Breast epithelium (tissue), 4 donors: Measurements from ENCODE around the gene RANBP2. TPM values are rescaled to one million over a fixed set of nuclear protein-coding genes. Genes with fewer than 3 reads are reported as not detected.
A peak's percentile ranks its signal among the peaks of the same experiment; 100 is the strongest.
"Not testable (repeated sequence)": the region's sequence is repeated elsewhere in the genome, so short reads cannot be mapped to it uniquely, and the experiment has no call there.

Experiments used
- DNase-seq, 2 donors: peaks; one replicate each; pipeline ENCODE4 v3.0.0-alpha.2; 2019; ENCODE audit warnings: low spot score in 2 of 2
- H3K27ac ChIP-seq, 2 donors: fragments of 200-600 bp; sonication (generic) in 1 of 2; one replicate each; pipeline ENCODE4 v1.5.1; 2016 to 2019; ENCODE audit warnings: mild to moderate bottlenecking in 1 of 2
- H3K27me3 ChIP-seq, 2 donors: fragments of 200-600 bp; sonication (generic) in 1 of 2; one replicate each; pipeline versions ENCODE4 v1.5.1 to v1.6.0; 2017 to 2019; ENCODE audit warnings: control low read depth in 1 of 2, mild to moderate bottlenecking in 1 of 2
- H3K36me3 ChIP-seq: fragments of 200-600 bp; one replicate; pipeline ENCODE4 v1.5.1; 2019
- H3K4me1 ChIP-seq, 2 donors: fragments of 200-600 bp; sonication (generic); one replicate each; pipeline ENCODE4 v1.5.1; 2016 to 2019; ENCODE audit warnings: control low read depth in 1 of 2
- H3K4me3 ChIP-seq, 3 donors: fragments of 200-600 bp; sonication (generic); 1 replicate in 2 of 3; 2 replicates in 1 of 3; pipeline ENCODE4 v1.5.1; 2016 to 2019; ENCODE audit warnings: mild to moderate bottlenecking in 3 of 3, moderate library complexity in 2 of 3
- H3K9me3 ChIP-seq, 2 donors: fragments of 200-600 bp; sonication (generic) in 1 of 2; one replicate each; pipeline ENCODE4 v1.5.1; 2016 to 2019; ENCODE audit warnings: control low read depth in 1 of 2
- POLR2A ChIP-seq: fragments of 450-650 bp; IDR thresholded peaks from one replicate; pipeline ENCODE4 v1.6.1; 2016; ENCODE audit warnings: antibody characterized with exemption, mild to moderate bottlenecking, moderate library complexity
- POLR2AphosphoS5 ChIP-seq, 3 donors: sonication (generic); formaldehyde crosslinking; IDR thresholded peaks; one replicate each; pipeline ENCODE4 v1.6.1; 2017; ENCODE audit warnings: antibody characterized with exemption in 3 of 3
- intact Hi-C: fragments of 100-400 bp; cut with DNase I; formaldehyde crosslinking; loops from one replicate; pipeline ENCODE4 v1.15.1; 2023; ENCODE audit warnings: low total_unique reads
- total RNA-seq, 3 donors: library from RNA; depleted of rRNA; stranded (reverse); fragments of >200 nt; gene quantifications; one replicate each; pipeline ENCODE4 v1.1.0, GENCODE V29; 2016
- TF ChIP-seq, protein P1 (sequence below), 3 donors: fragments of 450-650 bp; IDR thresholded peaks; one replicate each; pipeline ENCODE4 v1.5.1; 2016 to 2017; ENCODE audit warnings: antibody characterized with exemption in 3 of 3, mild to moderate bottlenecking in 3 of 3, moderate library complexity in 3 of 3

Gene RANBP2
- 100 to 1,000 TPM in 1 of 3 donors, 10 to 100 TPM in 2; 78.1 to 131 (median 91.1) TPM for total RNA-seq

DNA sequence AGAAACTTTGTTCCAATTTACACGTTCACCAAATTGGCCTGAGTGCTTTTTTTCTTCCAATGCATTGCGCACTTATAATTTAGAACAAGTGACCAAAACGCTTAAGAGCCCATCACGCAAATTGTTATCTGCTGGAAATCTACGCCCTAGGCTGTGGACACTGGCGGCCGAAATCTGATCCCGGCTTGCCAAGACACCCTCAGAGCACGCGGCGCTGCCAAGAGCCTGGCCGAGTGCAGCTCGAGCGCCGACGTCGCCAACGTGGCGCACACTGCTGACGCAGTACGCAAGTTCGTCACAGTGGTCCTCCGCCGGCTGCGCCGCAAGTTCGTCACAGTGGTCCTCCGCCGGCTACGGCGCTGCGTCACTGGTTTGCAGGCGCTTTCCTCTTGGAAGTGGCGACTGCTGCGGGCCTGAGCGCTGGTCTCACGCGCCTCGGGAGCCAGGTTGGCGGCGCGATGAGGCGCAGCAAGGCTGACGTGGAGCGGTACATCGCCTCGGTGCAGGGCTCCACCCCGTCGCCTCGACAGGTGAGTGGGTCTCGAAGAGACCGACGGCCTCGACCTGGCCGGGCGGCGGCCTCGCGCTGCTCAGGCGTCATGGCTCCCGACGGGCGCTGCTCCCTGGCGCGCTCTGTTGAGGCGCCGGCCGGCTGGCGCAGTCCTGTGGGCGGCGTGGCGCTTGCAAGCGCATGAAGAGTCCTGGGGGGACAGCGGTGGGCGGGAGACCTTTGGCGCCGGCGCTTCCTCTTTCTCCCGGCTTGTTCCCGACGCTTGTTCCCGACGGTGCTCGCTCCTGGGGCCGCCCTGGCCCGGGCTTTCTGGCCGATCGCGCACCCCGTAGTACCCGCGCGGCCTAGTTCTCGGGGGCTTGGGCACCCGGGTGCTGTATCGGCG, at the start of gene RANBP2:
Gene RANBP2 (plus strand): TSS at position 334 of the 896 bp plus-strand sequence. CDS start 125 bp downstream, at position 459.
- H3K9me3 ChIP-seq: no peaks in the 10 kb centered on the region
- peak within 1 kb of the TSS; percentile 76 to 97 (median 87) for H3K4me3 ChIP-seq
- no peaks in the 10 kb centered on the region for H3K27me3 ChIP-seq
- TF ChIP-seq, protein P1, sequence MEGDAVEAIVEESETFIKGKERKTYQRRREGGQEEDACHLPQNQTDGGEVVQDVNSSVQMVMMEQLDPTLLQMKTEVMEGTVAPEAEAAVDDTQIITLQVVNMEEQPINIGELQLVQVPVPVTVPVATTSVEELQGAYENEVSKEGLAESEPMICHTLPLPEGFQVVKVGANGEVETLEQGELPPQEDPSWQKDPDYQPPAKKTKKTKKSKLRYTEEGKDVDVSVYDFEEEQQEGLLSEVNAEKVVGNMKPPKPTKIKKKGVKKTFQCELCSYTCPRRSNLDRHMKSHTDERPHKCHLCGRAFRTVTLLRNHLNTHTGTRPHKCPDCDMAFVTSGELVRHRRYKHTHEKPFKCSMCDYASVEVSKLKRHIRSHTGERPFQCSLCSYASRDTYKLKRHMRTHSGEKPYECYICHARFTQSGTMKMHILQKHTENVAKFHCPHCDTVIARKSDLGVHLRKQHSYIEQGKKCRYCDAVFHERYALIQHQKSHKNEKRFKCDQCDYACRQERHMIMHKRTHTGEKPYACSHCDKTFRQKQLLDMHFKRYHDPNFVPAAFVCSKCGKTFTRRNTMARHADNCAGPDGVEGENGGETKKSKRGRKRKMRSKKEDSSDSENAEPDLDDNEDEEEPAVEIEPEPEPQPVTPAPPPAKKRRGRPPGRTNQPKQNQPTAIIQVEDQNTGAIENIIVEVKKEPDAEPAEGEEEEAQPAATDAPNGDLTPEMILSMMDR (IDR thresholded peaks at IDR 0.05): peak in 2 of 3 donors; percentile 10 to 44
- peak; percentile 97 to 99 (median 98) for TF ChIP-seq POLR2AphosphoS5 (IDR thresholded peaks at IDR 0.05)
- peak; percentile 97 for TF ChIP-seq POLR2A
- no peaks in the 10 kb centered on the region for H3K4me1 ChIP-seq
- intact Hi-C loops: no loop called here
- no peaks in the 10 kb centered on the region for H3K36me3 ChIP-seq
- H3K27ac ChIP-seq: peak within 1 kb of the TSS; percentile 98 to 99
- DNase-seq: peak; percentile 88 to 93

DNA sequence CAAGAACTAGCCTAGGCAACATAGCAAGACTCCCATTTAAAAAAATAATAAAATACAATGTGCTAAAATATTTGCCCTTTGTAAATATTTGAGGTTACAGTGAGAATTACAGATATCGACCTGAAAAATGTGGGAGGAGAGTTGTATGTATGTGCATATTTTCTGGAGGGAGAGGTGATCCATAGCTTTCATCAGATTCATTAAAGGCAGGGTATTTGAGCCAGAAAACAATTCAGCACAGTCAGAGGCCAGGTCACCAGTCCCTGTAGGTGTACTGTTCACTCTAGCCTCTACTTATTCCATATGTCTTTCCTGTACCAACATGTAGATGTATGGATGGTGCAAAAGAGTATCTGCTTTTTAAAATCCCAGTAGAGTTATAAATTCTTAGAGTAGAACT, 49.0 kb upstream of the RANBP2 start:
- H3K9me3 ChIP-seq, H3K4me1 ChIP-seq, H3K36me3 ChIP-seq, H3K4me3 ChIP-seq, intact Hi-C loops, H3K27ac ChIP-seq, H3K27me3 ChIP-seq, DNase-seq: not testable (repeated sequence)

DNA sequence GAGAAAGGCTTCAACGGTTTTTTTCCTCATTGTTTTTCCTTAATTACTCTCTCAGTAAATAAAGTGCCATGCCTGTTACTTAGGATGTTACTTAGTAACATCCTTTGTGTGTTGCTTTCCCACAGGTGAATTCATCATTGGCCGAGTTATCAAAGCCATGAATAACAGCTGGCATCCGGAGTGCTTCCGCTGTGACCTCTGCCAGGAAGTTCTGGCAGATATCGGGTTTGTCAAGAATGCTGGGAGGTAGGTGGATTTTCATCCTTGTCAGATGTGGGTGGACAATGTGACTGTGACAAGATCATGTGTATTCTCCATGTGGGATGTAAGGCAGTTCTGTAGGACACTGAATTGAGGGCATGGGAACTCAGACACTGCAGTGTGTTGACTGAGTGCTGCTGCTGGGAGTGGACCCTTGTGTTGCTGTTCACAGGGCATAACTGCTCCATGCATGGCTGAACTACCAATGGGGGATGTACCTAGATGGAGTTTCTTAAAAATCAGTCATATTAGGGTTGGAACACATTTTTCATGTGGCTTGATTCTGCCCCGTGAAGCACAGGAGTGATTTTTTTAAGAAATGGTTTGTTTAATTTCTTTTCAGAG, 47.0 kb upstream of the RANBP2 start:
- H3K9me3 ChIP-seq, H3K4me1 ChIP-seq, H3K4me3 ChIP-seq, DNase-seq, H3K27me3 ChIP-seq, intact Hi-C loops, H3K36me3 ChIP-seq, H3K27ac ChIP-seq: not testable (repeated sequence)

DNA sequence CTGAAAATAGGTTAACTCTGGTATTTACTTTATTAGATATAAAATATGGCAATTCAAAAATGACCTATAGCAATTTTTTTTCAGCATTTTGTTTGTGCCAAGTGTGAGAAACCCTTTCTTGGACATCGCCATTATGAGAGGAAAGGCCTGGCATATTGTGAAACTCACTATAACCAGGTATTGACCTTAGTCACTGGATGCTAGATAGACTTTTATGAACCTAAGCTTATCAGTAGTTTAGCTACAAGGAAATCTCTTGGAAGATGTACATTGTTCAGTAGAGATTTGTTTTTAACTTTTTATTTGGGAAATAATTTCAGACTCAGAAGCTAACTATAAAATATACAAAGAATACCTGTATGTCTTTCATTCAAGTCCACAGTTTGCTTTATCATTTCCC, 42.8 kb upstream of the RANBP2 start:
- H3K27me3 ChIP-seq, H3K9me3 ChIP-seq, DNase-seq, H3K4me3 ChIP-seq, H3K27ac ChIP-seq, H3K4me1 ChIP-seq, intact Hi-C loops, H3K36me3 ChIP-seq: not testable (repeated sequence)

DNA sequence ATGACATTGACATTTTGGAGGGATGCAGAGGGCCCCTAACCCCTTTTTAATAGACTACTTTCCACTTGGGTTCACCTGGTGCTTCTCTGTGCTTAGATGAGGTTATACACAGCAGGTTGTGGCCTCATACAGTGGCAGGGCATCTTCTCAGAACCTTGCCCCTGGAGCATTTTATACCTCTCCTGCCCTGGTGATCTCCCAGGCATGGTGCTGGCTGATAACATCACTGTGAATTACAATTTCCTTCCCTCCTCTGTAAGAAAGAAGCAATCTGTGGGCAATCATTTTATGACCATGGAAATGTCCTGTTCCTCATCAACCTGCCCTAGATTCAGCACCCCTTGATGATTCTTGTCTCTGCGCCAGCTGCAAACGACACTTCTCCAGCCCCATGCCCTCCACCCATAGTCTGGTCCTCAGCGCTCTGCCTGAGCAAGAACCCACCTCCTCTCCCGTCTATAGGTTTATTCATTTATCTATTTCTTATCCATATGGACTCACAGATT, 42.0 kb upstream of the RANBP2 start:
- H3K4me1 ChIP-seq, H3K36me3 ChIP-seq, H3K27ac ChIP-seq, DNase-seq, H3K9me3 ChIP-seq, H3K4me3 ChIP-seq, intact Hi-C loops, H3K27me3 ChIP-seq: not testable (repeated sequence)

DNA sequence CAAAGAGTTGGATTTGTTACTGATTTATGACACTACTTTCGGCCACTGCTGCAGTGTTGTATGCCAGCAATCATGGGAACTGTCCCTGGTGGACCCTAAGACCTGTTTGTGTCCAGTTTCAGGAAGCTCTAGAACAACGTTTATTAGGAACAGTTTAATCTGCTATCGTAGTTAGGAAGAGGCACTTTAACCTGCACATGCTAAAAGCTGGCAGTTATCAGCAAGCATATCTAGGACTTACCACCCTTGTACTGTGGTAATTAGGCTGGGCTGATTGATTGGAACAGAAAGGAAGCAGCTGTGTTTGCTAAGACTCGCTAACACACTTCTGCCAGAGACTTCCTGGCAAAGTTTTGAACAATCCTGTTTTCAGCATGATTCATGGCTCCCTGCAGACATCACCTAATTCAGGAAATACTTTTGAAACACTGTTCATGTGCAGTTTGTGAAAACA, 41.1 kb upstream of the RANBP2 start:
- H3K27me3 ChIP-seq, H3K36me3 ChIP-seq, H3K9me3 ChIP-seq, DNase-seq, intact Hi-C loops, H3K4me3 ChIP-seq, H3K4me1 ChIP-seq: not testable (repeated sequence)
- TF ChIP-seq POLR2AphosphoS5 (IDR thresholded peaks at IDR 0.05): peak in 1 of 3 donors; percentile 59
- H3K27ac ChIP-seq: peak overlapping the region in 1 of 2 donors; percentile 48

DNA sequence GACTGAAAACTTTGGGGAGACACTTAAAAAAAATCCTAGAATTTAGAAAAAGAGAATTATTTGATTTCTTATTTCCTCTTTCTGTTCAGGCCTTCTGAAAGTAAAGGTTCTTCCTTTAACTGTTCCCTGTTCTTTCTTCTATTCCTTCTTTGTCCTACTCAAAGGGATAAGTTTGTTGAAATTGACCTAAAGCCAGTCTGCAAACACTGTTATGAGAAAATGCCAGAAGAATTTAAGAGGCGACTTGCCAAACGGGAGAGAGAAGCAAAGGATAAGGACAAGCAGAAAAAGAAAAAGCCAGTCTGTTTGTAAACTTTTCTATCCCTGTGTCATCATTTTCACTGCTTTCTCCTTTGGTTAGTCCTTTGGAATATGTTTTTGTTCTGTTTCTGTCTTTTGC, 38.5 kb upstream of the RANBP2 start:
- H3K27ac ChIP-seq, H3K4me1 ChIP-seq, intact Hi-C loops, DNase-seq, H3K27me3 ChIP-seq, H3K9me3 ChIP-seq, H3K4me3 ChIP-seq, H3K36me3 ChIP-seq: not testable (repeated sequence)

DNA sequence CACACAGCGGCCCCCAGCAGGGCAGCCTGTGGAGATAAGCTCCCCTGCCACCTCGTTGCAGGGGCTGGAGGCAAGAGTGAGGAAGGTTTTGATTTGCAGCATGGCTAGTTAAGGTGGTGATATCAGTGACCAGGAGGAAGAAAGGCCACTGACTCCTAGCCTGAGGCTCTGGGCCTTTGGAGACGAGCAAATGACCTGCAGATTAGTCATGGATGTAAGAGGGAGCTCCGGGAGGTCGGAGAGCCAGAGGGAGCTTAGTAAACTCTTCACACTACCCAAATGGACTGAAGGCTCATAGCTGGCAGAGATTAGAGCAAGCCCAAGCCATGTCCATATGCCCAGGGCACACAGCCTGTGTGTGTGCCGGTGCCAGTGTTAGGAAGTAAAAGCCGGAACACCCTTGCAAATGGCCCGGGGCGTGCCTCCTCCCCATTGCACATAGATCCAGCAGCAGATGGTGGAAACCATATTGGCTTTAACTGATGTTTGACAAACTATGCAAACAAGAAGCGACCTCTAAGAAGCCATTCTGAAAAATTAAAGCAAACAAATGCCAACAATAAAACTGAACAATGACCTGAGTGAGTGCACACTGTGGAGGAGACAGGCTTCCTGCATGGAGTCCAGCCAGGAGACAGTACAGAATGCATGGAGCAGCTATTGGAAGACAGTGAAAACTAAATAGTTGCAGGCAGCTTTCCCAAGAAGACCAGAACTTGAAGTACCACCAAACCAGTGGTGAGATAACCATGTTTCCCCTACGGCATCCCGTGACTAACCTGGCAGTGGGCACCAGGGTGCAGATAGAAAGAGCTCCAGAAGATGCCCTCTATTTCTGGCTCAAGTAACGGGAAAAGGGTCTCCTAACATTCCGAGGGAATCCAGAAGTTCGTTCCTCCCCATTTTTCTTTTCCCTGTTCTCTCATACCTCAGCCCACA, 30.2 kb upstream of the RANBP2 start:
- H3K9me3 ChIP-seq, intact Hi-C loops, DNase-seq, H3K4me3 ChIP-seq, H3K36me3 ChIP-seq, H3K4me1 ChIP-seq, H3K27ac ChIP-seq, H3K27me3 ChIP-seq: not testable (repeated sequence)

DNA sequence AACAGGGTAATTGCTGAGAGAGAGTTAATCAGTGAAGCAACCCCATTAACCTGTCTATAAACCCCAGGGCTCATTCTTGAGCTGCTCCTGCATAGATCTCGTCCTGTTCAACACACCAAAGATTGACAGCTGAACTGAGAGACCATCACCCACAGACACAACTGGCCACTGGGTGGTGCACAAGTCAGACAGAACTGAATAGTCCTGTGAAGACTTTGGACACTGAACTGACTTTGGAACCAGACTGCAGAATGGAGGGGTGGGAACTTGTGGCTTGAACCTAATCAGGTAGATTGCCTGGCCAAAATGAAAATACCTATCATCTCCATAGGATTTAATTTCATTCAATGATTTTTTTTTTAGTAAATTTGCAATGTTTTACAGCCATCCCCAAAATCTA, 29.3 kb upstream of the RANBP2 start:
- H3K4me3 ChIP-seq, DNase-seq, H3K27ac ChIP-seq, intact Hi-C loops, H3K27me3 ChIP-seq, H3K9me3 ChIP-seq, H3K4me1 ChIP-seq, H3K36me3 ChIP-seq: not testable (repeated sequence)
